Fibroblast of lung (primary cell): ENCODE data around the gene NR3C1. TPM values are rescaled to one million over a fixed set of nuclear protein-coding genes. Genes with fewer than 3 reads are reported as not detected.
"Not testable (repeated sequence)": the region's sequence is repeated elsewhere in the genome, so short reads cannot be mapped to it uniquely, and the experiment has no call there.

ENCODE experiments used
- DNase-seq, 2 donors: peaks; one replicate each; pipeline versions ENCODE4 v3.0.0 to v3.0.0-alpha.2; 2010; ENCODE audit warnings: low read depth in 2 of 2
- H2AFZ ChIP-seq: 2 replicates; pipeline ENCODE4 v1.5.1; 2012; ENCODE audit warnings: low read length, control low read depth, inconsistent platforms
- H3K27ac ChIP-seq: 2 replicates; pipeline ENCODE4 v1.5.1; 2011; ENCODE audit warnings: low read length, control low read depth; ENCODE audit not compliant: insufficient read depth
- H3K27me3 ChIP-seq: 2 replicates; pipeline ENCODE4 v1.5.1; 2011; ENCODE audit warnings: mild to moderate bottlenecking, low read length; ENCODE audit not compliant: control insufficient read depth, insufficient read depth
- H3K36me3 ChIP-seq: 2 replicates; pipeline ENCODE4 v1.5.1; 2011; ENCODE audit warnings: low read length; ENCODE audit not compliant: control insufficient read depth, insufficient read depth
- H3K4me1 ChIP-seq: 2 replicates; pipeline ENCODE4 v1.5.1; 2011; ENCODE audit warnings: low read length; ENCODE audit not compliant: control insufficient read depth, insufficient read depth; ENCODE audit errors: extremely low read depth
- H3K4me2 ChIP-seq: 2 replicates; pipeline ENCODE4 v1.5.1; 2011; ENCODE audit warnings: low read length, control low read depth; ENCODE audit not compliant: insufficient read depth; ENCODE audit errors: extremely low read depth
- H3K4me3 ChIP-seq, 4 experiments: fragments of 200-600 bp in 1 of 4; sonication (generic) in 1 of 4; replicated peaks in 1 of 4; 2 replicates each; pipeline ENCODE4 v1.5.1; 2011 to 2016; ENCODE audit warnings: low read length in 4 of 4, low read depth in 3 of 4, mild to moderate bottlenecking in 3 of 4, control low read depth in 2 of 4, inconsistent platforms in 1 of 4, mixed read lengths in 1 of 4; ENCODE audit not compliant: insufficient read depth in 1 of 4; ENCODE audit errors: control extremely low read depth in 1 of 4
- H3K79me2 ChIP-seq: 2 replicates; pipeline ENCODE4 v1.5.1; 2012; ENCODE audit warnings: mild to moderate bottlenecking, low read length, inconsistent platforms; ENCODE audit not compliant: control insufficient read depth, insufficient read depth
- H3K9ac ChIP-seq: 2 replicates; pipeline ENCODE4 v1.5.1; 2011; ENCODE audit warnings: mild to moderate bottlenecking, low read length, control low read depth; ENCODE audit not compliant: insufficient read depth
- H3K9me3 ChIP-seq: 2 replicates; pipeline ENCODE4 v1.5.1; 2012; ENCODE audit warnings: low read depth, low read length; ENCODE audit not compliant: control insufficient read depth, insufficient read depth
- H4K20me1 ChIP-seq: 2 replicates; pipeline ENCODE4 v1.5.1; 2011; ENCODE audit warnings: low read length; ENCODE audit not compliant: control insufficient read depth, insufficient read depth; ENCODE audit errors: extremely low read depth
- CTCF ChIP-seq, 2 donors: IDR thresholded peaks in 1 of 2; conservative IDR thresholded peaks in 1 of 2; 1 replicate in 1 of 2; 2 replicates in 1 of 2; pipeline ENCODE4 v1.5.1; 2011 to 2012; ENCODE audit warnings: low read length in 2 of 2, control low read depth in 1 of 2, inconsistent platforms in 1 of 2, low read depth in 1 of 2, mild to moderate bottlenecking in 1 of 2
- EZH2 ChIP-seq: IDR thresholded peaks from 2 replicates; pipeline ENCODE4 v1.5.1; 2012; ENCODE audit warnings: low read length, control low read depth, mild to moderate bottlenecking; ENCODE audit errors: missing control alignments
- polyA plus RNA-seq, 2 donors: library from polyadenylated mRNA; depleted of rRNA in 1 of 2; stranded (reverse) in 1 of 2; unstranded in 1 of 2; fragments of >200 nt; gene quantifications; 2 replicates each; pipeline ENCODE4 v1.2.1, GENCODE V29; 2011 to 2012; ENCODE audit warnings: missing spikeins in 1 of 2
- total RNA-seq: library from RNA; depleted of rRNA; stranded (reverse); fragments of >200 nt; gene quantifications from 2 replicates; pipeline ENCODE4 v1.2.1, GENCODE V29; 2014

The NR3C1 gene
- total and polyA plus RNA-seq, 2 donors (not counting 1 experiment from before 2014, with no cell fraction given) = 85.3 to 126 TPM

DNA sequence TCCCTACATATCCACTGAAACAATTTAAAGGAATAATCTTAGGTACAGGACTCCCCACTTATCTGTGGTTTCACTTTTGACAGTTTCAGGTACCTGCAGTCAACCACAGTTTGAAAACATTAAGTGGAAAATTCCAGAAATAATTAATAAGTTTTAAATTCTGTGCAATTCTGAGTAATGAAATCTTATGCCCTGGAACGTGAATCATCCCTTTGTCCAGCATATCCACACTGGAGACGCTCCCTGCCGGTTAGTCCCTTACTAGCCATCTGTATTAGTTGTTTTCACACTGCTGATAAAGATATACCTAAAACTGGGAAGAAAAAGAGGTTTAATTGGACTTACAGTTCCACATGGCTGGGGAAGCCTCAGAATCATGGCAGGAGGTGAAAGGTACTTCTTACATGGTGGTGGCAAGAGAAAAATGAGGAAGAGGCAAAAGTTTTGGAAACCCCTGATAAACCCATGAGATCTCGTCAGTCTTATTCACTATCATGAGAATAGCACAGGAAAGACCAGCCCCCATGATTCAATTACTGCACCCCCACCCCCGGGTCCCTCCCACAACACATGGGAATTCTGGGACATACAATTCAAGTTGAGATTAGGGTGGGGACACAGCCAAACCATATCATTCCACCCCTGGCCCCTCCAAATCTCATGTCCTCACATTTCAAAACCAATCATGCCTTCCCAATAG is 80.4 kb downstream of the NR3C1 start:
- H2AFZ ChIP-seq, H3K9me3 ChIP-seq, H3K27ac ChIP-seq, H3K9ac ChIP-seq, H3K4me3 ChIP-seq, H4K20me1 ChIP-seq, H3K4me1 ChIP-seq, H3K4me2 ChIP-seq, H3K27me3 ChIP-seq, H3K36me3 ChIP-seq: not testable (repeated sequence)
- H3K79me2 ChIP-seq = peaks cover 97% of the 10 kb centered on the region
- peak in 1 of 2 donors; percentile 72 for DNase-seq

DNA sequence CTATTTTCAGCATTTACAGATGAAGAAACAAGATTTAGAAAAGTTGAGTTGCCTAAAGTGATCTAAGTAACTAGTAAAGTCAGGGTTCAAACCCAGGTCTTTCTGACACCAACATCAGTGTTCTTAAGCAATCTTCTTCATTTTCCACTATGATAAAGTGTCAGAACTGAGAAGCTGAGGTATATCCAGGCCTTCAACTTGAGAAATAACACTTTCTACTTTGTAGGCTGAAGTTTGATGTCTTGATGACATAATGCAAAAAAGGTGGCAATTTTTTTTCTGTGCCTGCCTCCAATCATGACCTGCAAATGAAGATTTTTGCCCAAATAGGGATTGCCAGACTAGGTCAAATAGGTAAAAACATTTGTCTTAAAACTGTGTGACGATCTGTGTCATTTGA is 81.3 kb downstream of the NR3C1 start:
- Histone ChIP-seq H3K4me3 (no peak overlapping the region), H3K9ac (no peak overlapping the region), H3K4me2 (no peak overlapping the region), H3K79me2 (peaks cover 97% of the 10 kb centered on the region), H3K27me3 (no peaks in the 10 kb centered on the region), H4K20me1 (no peaks in the 10 kb centered on the region), H3K4me1 (peaks cover 9% of the 10 kb centered on the region), H3K9me3 (no peaks in the 10 kb centered on the region), H2AFZ (no peak overlapping the region), H3K36me3 (no peaks in the 10 kb centered on the region), H3K27ac (no peak overlapping the region)
- DNase-seq = no peak
- TF ChIP-seq EZH2 (no peak), CTCF (conservative IDR thresholded peaks at IDR 0.05 in 1 of 2, IDR thresholded peaks at IDR 0.05 in 1 of 2; ENCODE audit: low read depth in 1 of 2, low read length in 2 of 2) (no peak)

GRCh38 chr5:143319437-143320227 is 83.9 kb downstream of the NR3C1 start:
- Histone ChIP-seq H4K20me1 (no peaks in the 10 kb centered on the region), H3K79me2 (peaks cover 95% of the 10 kb centered on the region), H3K27ac (no peak overlapping the region), H3K9ac (no peak overlapping the region), H2AFZ (no peak overlapping the region), H3K27me3 (no peaks in the 10 kb centered on the region), H3K4me1 (peaks cover 12% of the 10 kb centered on the region), H3K9me3 (no peaks in the 10 kb centered on the region), H3K4me3 (no peak overlapping the region), H3K4me2 (no peak overlapping the region), H3K36me3 (peaks cover 2% of the 10 kb centered on the region)
- DNase-seq = no peak
- TF ChIP-seq EZH2 = no peak

DNA sequence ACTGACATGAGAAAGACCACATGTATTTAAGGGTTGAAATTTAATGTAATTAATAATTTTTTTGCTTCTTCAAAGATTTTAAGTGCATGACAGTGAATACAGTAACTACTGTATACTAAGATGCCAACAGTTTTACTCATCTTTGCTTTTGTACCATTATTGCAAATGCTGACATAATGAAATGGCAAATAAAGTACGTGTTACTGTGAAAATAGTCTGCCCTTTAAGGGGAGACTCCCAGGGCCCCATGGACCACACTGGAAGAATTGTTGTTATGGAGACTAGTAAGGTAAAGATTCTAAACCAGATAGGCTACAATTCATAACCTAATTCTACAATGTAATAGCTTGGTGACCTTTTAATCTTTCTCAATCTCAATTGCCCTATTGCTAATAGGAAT is 84.7 kb downstream of the NR3C1 start:
- Histone ChIP-seq H2AFZ (no peak overlapping the region), H3K27ac (no peak overlapping the region), H3K79me2 (peaks cover 91% of the 10 kb centered on the region), H3K4me1 (peaks cover 15% of the 10 kb centered on the region), H3K4me3 (no peak overlapping the region), H3K36me3 (peaks cover 2% of the 10 kb centered on the region), H3K9me3 (no peaks in the 10 kb centered on the region), H3K27me3 (no peaks in the 10 kb centered on the region), H3K4me2 (no peak overlapping the region), H4K20me1 (no peaks in the 10 kb centered on the region), H3K9ac (no peak overlapping the region)
- peak in 1 of 2 donors; percentile 32 for DNase-seq
- TF ChIP-seq CTCF (conservative IDR thresholded peaks at IDR 0.05 in 1 of 2, IDR thresholded peaks at IDR 0.05 in 1 of 2; ENCODE audit: low read depth in 1 of 2, low read length in 2 of 2) (no peak), EZH2 (no peak)
